TTC549 (cell line): Measurements from ENCODE around the gene SPTSSB.

ENCODE experiments used
- FAIRE-seq: peaks from 2 replicates; lab custom pipeline; 2012; peaks lifted over from hg19 to GRCh38; lab: Jason Lieb, UNC

SPTSSB gene

DNA sequence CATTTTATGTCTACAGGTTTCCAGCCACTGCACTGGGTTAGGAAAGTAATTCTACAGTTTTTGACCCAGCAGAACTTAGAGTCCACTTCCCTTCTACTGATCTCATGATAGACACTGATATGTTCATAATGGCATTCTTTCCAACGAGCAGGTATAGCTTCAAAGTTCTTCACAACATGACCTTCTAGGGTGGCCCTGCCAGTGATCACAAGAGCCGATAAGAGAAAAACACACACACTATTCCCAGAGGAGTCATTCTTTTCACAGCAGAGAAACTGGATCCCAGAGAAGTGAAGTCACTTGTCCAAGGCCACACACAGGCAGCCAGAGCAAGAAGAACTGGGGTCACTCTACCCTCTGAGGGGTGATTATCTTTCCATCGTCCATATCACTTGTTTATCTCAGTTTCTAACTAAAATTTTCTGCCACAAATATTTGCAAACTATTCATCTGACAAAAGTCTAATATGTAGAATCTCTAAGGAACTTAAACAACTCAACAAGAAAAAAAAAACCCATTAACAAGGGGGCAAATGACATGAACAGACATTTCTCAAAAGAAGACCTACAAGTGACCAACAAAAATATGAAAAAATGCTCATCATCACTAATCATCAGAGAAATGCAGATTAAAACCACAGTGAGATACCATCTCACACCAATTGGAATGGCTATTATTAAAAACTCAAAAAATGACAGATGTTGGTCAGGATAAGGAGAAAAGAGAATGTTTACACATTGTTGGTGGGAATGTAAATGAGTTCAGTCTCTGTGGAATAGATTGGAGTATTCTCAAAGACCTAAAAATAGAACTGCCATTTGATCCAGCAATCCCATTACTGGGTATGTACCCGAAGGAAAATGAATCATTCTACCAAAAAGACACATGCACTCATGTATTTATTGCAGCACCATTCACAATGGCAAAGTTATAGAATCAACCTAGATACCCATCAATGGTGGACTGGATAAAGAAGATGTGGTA is 31.5 kb downstream of the SPTSSB start:
- FAIRE-seq = no peak

DNA sequence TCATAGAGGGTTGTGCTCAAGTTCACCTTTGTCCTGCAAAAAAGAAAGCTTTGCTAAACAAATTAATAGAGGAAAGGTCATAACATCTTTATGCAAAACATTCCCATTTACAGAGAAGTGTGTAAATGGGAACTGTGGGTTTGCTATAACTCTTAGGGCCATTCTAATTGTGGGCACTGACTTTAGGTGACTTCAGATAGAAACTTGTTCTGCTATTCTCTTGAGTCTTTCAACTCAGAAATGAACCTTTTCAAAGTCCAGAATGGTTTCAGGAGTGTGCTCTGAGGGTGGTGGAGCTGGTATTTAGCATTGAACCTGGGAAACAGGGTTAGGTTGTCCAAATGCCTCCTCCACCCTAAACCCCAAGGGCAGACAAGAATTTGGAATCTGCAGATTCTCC is 34.0 kb downstream of the SPTSSB start:
- no peak for FAIRE-seq

DNA sequence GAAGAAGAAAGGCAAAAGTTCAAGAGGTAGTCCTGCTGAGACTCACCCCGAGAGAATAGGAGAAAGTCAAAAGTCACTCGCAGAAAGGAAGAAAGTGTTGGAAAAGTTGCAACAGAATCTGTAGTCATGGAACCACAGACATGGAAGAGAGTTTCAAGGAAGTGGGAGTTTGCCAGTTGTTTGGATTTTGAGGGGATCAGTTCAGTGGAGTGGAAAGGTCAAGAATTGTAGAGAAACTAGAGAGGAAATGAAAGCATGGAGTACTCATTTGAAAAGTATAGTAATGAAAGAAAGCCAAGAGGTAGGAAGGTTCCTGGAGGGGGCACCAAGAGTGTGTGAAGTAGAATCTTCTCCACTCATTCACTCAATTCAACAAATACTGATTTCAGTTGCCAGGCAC is 34.7 kb downstream of the SPTSSB start:
- no peak for FAIRE-seq

DNA sequence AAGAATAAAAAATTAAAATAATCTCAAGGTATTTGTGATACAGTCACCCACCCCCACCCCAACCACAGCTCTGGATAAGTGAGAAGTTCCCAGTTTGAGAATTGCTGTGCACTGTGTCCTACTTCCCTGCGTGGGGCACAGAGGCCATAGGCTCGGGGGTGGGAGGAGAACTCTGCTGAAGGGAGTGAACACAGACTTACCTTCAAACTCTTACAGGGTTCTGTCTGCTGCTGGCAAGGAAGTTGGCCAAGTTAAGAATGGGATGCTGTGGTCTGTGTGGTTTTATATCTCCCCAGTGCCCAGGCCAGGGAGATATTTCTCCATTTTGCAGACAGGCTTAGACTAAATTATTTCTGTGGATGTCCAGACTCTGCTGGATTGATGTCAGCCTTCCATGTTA is 37.6 kb downstream of the SPTSSB start:
- FAIRE-seq = no peak

DNA sequence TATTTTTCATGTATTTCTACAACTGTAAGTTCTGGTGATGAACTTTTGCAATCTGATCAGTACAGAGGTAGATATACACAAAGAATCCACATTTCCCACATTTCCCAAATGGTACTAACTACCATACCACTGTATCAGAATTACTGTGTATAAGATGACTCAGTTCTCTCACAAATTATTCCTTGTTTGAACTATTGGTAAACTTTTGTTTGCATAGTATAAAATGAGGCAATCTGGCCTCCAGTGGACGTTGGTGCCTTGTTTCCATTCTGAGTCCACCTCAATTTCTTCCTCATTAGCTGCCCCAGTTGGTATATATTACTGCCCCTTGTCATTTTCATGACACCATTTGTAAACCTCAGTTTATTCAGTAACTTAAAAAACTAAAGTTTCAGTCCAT is 38.5 kb downstream of the SPTSSB start:
- no peak for FAIRE-seq

DNA sequence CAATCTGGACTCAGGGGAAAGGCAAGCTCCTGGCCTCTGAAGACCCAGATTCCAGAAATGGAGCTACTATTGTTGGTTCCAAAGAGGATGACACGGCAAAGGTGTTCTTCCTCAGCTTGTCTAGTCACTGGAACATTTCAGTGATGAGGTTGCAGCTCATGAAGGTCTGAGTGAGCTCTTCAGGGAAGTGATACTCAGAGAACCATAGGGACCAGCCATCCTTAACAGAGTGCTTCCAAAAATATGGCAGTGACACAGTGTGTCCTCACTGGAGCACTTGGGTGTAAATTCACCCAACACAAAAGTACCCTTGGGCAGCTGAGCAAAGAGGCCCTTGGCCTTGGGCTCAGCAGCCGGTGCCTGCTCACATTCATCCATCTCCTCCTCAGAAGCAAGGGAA is 46.3 kb downstream of the SPTSSB start:
- FAIRE-seq = no peak

DNA sequence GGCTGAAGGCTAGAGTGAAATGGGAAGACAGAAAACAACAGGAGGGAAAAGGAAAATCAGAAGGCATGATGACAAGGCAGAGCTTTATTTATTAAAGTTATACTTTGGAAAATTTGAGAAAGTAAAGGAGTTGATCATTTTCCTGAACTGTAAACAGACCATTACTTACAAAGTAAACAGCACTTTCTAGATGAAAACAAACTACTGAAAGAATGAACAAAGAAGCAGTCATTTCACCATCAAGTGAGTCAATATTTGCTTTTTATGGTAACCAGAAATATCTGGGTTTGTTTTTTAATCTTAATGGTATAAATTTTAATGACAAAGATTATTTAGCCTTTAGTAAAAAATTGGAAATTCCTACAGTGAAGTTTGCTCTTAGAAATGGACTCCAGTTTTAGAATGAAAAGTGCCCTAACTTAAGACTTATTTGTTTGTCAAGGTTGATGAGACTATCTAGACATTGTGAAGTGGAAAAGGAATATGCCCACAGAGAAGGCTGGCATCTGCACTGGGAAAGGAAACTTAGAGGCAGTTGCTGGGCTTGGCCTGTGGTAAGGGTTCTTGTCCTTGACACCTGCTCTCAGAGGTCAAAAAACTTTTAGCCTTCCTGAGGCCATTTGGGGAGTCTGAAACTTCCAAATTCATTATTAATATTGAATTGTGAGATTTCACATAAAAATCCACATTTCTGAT is 47.2 kb downstream of the SPTSSB start:
- FAIRE-seq = no peak

DNA sequence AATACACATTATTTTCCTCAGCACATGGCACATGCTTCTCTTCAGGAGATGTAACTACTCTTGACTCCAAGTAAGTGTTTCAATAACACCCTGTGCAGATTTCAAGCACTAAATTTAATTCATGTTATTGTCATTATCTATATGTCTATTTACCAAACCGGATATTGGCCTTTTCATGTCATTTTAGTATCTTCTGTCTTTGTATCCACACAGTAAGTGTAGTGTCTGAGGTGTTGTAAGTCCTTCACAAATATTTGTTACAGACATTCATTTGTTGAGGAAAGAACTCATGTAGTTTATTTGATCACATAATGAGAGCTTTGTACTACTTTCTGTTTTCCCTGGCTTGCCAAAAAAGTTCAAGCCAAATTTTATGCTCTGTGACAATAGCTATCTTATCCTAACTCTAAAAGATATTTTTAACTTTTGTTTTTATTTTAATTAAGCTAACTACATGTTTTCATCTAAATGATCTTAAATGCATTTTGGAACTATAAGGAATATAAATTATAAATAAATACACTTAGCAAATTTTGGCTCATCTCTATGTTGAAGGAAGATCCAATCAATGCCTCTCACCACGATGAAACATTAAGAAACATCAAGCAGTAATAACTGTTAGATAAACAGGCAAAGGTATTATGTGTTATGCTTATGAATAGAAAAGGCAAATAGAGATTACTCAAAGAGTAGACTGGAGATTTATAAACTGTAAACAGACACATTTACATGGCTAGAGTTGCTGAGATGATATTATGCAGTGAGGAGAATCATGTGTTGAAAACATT is 48.3 kb downstream of the SPTSSB start:
- no peak for FAIRE-seq

DNA sequence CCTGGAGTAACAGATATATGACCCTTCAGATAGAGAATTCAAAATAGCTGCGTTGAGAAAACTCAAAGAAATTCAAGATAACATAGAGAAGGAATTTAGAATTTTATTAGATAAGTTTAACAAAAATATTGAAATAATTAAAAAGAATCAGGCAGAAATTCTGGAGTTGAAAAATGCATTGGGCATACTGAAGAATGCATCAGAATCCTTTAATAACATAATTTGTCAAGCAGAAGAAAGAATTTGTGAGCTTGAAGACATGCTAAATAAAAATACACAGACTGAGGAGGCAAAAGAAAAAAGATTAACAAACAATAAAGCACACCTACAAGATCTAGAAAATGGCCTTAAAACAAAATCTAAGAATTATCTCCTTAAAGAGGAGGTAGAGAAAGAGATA is 50.5 kb downstream of the SPTSSB start:
- FAIRE-seq = no peak

DNA sequence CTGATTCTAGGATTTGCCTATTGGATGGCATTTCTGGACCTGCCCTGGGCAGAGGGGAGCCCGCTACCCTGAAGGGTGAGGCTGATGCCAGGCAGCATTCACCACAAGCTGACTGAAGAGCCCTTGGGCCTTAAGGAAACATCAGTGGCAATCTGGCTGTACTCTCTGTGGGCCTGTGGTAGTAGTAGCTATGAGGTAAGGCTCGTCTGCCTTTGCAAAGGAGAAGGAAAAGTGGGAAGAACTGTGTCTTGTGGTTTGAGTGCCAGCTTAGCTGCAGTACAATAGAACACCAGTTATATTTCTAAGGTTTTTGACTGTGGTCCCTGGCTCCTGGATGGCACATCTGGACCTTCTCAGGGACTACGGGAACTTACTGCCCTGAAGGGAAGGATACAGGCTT is 51.5 kb downstream of the SPTSSB start:
- no peak for FAIRE-seq

DNA sequence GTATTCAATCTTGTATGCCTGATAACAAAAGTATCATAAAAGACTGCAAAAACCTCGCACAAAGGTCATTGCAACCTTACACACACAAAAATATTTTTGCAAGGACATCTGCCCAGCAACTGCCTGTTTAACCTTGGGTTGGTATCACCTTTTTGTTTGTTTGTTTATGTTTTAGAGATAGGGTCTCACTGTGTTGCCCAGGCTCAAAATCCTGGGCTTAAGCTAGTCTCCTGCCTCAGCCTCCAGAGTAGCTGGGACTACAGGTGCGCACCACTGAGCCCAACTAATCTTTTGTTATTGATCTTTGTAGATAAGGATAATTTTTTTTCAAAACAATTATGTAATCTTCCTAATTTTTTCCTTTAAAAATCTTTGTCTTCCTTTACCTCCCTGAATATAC is 54.2 kb downstream of the SPTSSB start:
- FAIRE-seq = no peak

DNA sequence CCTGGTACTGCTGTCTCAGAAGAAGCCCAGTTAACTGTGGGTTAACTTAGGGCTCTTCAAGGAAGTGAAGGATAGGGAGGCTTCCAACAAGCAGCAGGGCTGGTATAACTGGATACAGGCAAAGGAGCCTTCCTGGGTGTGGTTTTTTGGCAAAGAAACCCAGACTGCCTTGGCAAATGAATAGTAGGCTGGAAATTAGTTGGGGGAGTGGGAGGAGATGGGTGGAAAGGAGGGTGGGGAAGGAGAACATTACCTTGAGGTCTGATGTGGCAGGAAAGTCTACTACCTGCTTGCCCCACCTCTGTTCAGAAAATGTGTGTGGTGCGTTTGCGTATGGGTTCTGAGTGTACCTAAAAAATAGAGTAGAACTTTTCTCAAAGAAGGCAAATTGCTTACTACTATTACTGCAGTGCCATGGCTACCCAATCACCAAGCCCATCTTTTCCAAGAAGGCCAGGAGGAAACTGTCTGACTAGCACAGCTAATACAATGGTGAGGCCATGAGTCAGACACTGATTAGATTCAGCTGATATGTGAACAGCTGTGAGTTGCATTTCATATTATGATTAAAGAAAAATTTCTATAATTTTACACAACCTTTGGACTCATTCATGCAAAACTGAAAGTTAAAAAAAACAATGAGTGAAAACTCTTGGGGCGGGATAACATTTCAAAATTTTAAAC is 55.2 kb downstream of the SPTSSB start:
- no peak for FAIRE-seq

DNA sequence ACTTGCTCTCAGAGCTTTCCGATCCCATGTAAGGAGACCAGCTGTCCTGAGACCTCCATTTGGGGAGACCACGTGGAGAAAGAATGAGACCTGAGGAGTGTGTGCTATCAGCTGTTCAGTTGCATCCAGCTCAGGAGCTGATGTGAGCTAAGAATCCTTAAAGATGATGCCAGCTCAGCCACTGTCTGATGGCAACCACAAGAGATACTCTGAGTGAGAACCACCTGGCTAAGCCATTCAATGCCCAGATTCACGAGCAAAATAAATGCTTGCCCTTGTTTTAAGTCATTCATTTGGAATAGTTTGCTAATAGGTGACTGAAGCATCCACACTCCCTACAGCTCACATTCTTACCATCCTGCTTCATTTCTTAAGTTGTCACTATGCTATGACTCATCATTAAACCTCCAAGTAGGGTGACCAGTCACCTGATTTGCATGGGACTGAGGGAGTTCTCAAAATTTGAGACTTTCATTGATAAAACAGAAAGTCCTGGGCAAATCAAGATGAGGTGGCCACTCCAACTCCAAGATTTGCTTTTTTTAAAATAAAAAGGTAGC is 56.4 kb downstream of the SPTSSB start:
- FAIRE-seq = no peak

DNA sequence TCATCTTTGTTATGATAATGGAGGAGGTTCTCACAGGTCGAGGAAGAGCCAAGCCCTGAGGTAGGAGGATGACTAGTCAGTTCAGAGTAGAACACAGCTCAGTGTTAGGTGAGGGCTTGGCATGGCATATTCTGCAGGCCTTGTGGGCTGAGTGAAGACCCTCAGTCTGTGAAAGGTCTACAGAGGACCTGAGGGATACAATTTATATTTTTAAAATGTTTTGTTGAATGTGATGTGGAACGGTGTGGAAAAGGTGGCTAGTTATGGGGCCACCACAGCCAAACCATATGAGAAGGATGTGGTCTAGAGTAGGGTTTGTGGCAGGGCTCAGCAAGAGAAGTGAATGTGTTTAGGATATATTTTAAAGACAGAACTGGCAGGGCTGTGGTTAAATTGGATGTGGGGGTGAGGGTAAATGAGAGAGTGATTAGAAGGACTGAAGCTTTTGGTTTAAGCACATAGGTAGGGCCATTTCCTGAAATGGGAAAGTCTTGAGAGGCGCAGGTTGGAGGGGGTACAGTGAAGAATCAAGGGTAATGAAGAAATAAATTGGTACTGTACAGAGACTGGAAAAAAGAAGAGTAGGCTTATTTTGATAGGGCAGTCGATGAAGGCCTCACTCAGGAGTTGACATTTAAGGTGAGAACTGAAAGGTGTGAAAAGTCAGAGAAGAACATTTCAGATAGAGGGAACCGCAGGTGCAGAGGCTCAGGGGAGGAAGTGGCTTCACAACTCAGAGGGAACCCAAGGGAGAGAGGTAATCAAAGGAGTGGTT is 60.5 kb downstream of the SPTSSB start:
- FAIRE-seq = no peak

DNA sequence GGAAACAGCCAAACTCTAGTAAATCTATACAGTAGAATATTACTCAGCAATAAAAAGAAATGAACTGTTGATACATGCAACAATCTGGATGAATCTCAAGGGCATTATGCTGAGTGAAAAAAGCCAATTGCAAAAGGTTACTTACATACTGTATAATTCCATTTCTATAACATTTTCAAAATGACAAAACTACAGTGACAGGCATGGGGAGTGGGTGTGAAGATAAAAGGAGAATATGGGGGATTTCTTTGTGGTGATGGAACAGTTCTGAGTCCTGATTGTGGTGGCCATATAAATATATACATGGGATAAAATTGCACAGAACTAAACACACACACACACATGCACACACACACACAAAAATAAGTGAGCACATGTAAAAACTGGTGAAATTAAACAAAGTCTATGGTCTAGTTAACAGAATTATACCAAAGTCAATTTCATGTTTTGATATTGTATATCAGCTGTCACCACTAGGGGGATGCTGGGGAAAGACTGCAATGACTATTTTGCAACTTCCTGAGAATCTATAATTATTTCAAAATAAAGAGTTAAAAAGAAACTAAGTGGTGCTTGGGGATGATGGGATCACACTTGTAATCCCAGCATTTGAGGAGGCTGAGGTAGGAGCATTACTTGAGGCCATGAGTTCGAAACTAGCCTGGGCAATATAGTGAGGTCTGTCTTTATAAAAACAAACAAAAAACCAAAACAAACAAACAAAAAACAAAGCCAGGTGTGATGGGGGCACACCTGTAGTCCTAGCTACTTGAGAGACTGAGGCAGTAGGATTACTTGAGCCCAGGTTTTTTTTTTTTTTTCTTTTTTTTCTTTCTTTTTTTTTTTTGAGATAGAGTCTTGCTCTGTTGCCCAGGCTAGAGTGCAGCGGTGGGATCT is 66.0 kb downstream of the SPTSSB start:
- FAIRE-seq = no peak

DNA sequence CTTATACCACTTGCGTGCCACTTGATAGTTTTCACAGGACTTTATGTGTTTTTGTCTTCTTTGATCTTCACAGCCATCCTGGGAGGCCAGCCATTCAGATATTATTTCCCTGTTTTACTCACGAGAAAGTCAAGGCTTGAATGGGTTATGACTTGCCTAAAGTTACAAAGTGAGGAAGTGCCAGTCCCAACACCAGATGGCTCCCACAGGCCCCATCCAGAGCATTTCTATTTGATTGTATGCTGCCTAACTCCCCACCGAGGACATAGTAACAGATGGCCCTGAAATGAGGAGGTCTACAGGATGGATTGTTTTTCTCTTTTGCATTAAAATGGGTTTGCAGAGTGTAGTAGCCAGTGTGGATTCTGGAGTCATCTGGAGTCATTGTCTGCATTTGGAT is 74.5 kb downstream of the SPTSSB start:
- FAIRE-seq = no peak

DNA sequence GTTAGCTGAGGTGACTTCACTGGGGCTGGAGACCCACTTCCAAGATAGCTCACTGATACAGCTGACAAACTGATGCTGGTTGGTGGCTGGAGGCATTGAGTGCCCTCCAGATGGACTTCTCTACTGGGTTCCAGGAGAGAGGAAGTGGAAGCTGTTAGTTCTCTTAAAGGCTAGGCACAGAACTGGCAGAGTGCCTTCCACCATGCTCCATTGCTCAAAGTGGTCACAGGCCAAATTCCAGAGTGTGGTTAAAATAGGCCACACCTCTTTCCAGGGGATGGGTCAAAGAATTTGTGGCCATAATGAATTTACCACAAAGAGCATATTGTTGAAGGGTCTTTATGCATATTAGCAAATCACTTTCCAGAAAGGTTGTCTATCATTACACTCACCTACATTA is 76.0 kb downstream of the SPTSSB start:
- no peak for FAIRE-seq
